ENCODE results near the gene CAPZB. TPM values are rescaled to one million over a fixed set of nuclear protein-coding genes. Genes with fewer than 3 reads are reported as not detected.
A peak's percentile ranks its signal among the peaks of the same experiment; 100 is the strongest.

CAPZB gene
- polyA plus RNA-seq, 3 donors: 290 to 504 (median 407) TPM

- H3K9me3 Mint-ChIP-seq: no peaks in the 10 kb centered on the region
- Histone ChIP-seq H3K4me3 (replicated peaks in 1 of 3; ENCODE audit: low read depth in 2 of 3, low read length in 3 of 3) (no peak overlapping the region), H2AFZ (ENCODE audit: insufficient read depth, low read depth, low read length, poor library complexity, severe bottlenecking) (no peak overlapping the region), H3K4me1 (ENCODE audit: control insufficient read depth in 1 of 2, insufficient read depth in 2 of 2, low read length in 2 of 2) (no peaks in the 10 kb centered on the region), H3K9ac (ENCODE audit: insufficient read depth, low read length, poor library complexity, severe bottlenecking) (no peak overlapping the region), H3K27ac (ENCODE audit: low read depth in 1 of 2, low read length in 2 of 2) (no peak overlapping the region), H3K36me3 (replicated peaks in 1 of 2; ENCODE audit: control insufficient read depth in 1 of 2, insufficient read depth in 2 of 2, low read length in 2 of 2) (peaks cover 17 to 97% of the 10 kb centered on the region in 2 donors), H3K27me3 (ENCODE audit: control insufficient read depth in 2 of 2, insufficient read depth in 2 of 2, low read length in 2 of 2) (no peaks in the 10 kb centered on the region), H3K9me3 (replicated peaks in 1 of 2; ENCODE audit: control insufficient read depth in 1 of 2, insufficient read depth in 1 of 2, low read length in 2 of 2) (no peaks in the 10 kb centered on the region), H3K79me2 (ENCODE audit: insufficient read depth, low read length) (peaks cover 95% of the 10 kb centered on the region), H4K20me1 (ENCODE audit: insufficient read depth, low read length) (peaks cover 100% of the 10 kb centered on the region), H3K4me2 (replicated peaks; ENCODE audit: extremely low read depth, low read length, poor library complexity, severe bottlenecking) (no peak overlapping the region)
- H3K27ac Mint-ChIP-seq: peak overlapping the region in 4 of 7 donors; percentile 6 to 70 (median 42)
- no peak for DNase-seq
- TF ChIP-seq CTCF (IDR thresholded peaks at IDR 0.05): no peak
- WGBS (ENCODE audit: insufficient coverage): 96% methylated on average over 6 of the region's 7 CpGs
- no peak overlapping the region for H3K4me3 Mint-ChIP-seq
- peaks cover under 1% of the 10 kb centered on the region for H3K4me1 Mint-ChIP-seq
- H3K27me3 Mint-ChIP-seq (ENCODE audit: low read depth in 3 of 3): peaks cover 0 to 2% (median 0%) of the 10 kb centered on the region in 3 donors
- intact Hi-C loops (cut with micrococcal nuclease): no loop called here
- peaks cover 51 to 76% of the 10 kb centered on the region in 2 donors for H3K36me3 Mint-ChIP-seq
Measured at GRCh38 chr1:19402031-19402813, 83.1 kb downstream of the CAPZB start.

GRCh38 chr1:19401535-19401889 lies 83.8 kb downstream of the CAPZB start:
- H3K36me3 ChIP-seq (replicated peaks in 1 of 2; ENCODE audit: control insufficient read depth in 1 of 2, insufficient read depth in 2 of 2, low read length in 2 of 2): peaks cover 17 to 97% of the 10 kb centered on the region in 2 donors
- H4K20me1 ChIP-seq (ENCODE audit: insufficient read depth, low read length): peaks cover 100% of the 10 kb centered on the region
- no peak overlapping the region for H3K4me2 ChIP-seq (replicated peaks; ENCODE audit: extremely low read depth, low read length, poor library complexity, severe bottlenecking)
- WGBS (ENCODE audit: insufficient coverage): 93% methylated on average over 2 of the region's 3 CpGs
- intact Hi-C loops (cut with micrococcal nuclease): no loop called here
- Mint-ChIP-seq H3K27me3 (ENCODE audit: low read depth in 3 of 3) (peaks cover 0 to 2% (median 0%) of the 10 kb centered on the region in 3 donors), H3K9me3 (no peaks in the 10 kb centered on the region), H3K4me3 (no peak overlapping the region), H3K36me3 (peaks cover 48 to 71% of the 10 kb centered on the region in 2 donors), H3K27ac (no peak overlapping the region), H3K4me1 (no peaks in the 10 kb centered on the region)
- no peaks in the 10 kb centered on the region for H3K4me1 ChIP-seq (ENCODE audit: control insufficient read depth in 1 of 2, insufficient read depth in 2 of 2, low read length in 2 of 2)
- no peak overlapping the region for H3K9ac ChIP-seq (ENCODE audit: insufficient read depth, low read length, poor library complexity, severe bottlenecking)
- H3K79me2 ChIP-seq (ENCODE audit: insufficient read depth, low read length): peaks cover 95% of the 10 kb centered on the region
- no peak for TF ChIP-seq CTCF (IDR thresholded peaks at IDR 0.05)
- no peaks in the 10 kb centered on the region for H3K9me3 ChIP-seq (replicated peaks in 1 of 2; ENCODE audit: control insufficient read depth in 1 of 2, insufficient read depth in 1 of 2, low read length in 2 of 2)
- H3K4me3 ChIP-seq (replicated peaks in 1 of 3; ENCODE audit: low read depth in 2 of 3, low read length in 3 of 3): no peak overlapping the region
- H3K27ac ChIP-seq (ENCODE audit: low read depth in 1 of 2, low read length in 2 of 2): no peak overlapping the region
- no peaks in the 10 kb centered on the region for H3K27me3 ChIP-seq (ENCODE audit: control insufficient read depth in 2 of 2, insufficient read depth in 2 of 2, low read length in 2 of 2)
- H2AFZ ChIP-seq (ENCODE audit: insufficient read depth, low read depth, low read length, poor library complexity, severe bottlenecking): no peak overlapping the region
- no peak for DNase-seq

All from CD14-positive monocyte (primary cell).